SK-N-MC (cell line): ENCODE measurements around the gene EPB41.
A peak's percentile ranks its signal among the peaks of the same experiment; 100 is the strongest.
"Not testable (repeated sequence)": the region's sequence is repeated elsewhere in the genome, so short reads cannot be mapped to it uniquely, and the experiment has no call there.

ENCODE experiments used
- DNase-seq: peaks from one replicate; pipeline ENCODE4 v3.0.0-alpha.2; 2011; ENCODE audit warnings: low read depth, low spot score
- H3K27ac ChIP-seq: fragments of 200-600 bp; sonication (generic); 2 replicates; pipeline ENCODE4 v1.5.1; 2016; ENCODE audit warnings: mixed run types
- H3K36me3 ChIP-seq: fragments of 200-600 bp; sonication (generic); 2 replicates; pipeline ENCODE4 v1.6.1; 2017; ENCODE audit warnings: antibody characterized with exemption, low read length, mixed read lengths; ENCODE audit not compliant: insufficient read depth
- H3K4me3 ChIP-seq: fragments of 200-600 bp; sonication (generic); 2 replicates; pipeline ENCODE4 v1.5.1; 2016
- H3K9ac ChIP-seq: fragments of 200-600 bp; sonication (generic); 2 replicates; pipeline ENCODE4 v1.8.0; 2017; ENCODE audit warnings: mixed run types, mixed read lengths; ENCODE audit not compliant: insufficient read length
- H3K9me3 ChIP-seq: fragments of 200-600 bp; sonication (generic); 2 replicates; pipeline ENCODE4 v1.6.1; 2017; ENCODE audit warnings: low read depth, mild to moderate bottlenecking, antibody characterized with exemption, low read length, moderate library complexity, mixed read lengths
- EZH2 ChIP-seq: fragments of 200-600 bp; sonication (generic); IDR thresholded peaks from one replicate; pipeline ENCODE4 v1.6.1; 2017; ENCODE audit warnings: antibody characterized with exemption
- FOXP2 ChIP-seq: optimal IDR thresholded peaks from 2 replicates; pipeline ENCODE3; 2011; ENCODE audit warnings: mild to moderate bottlenecking, moderate library complexity; ENCODE audit not compliant: insufficient read depth; ENCODE audit errors: extremely low read length, control extremely low read depth
- POLR2AphosphoS5 ChIP-seq: IDR thresholded peaks from 2 replicates; pipeline ENCODE4 v1.6.1; 2012; ENCODE audit warnings: mild to moderate bottlenecking, low read depth, low read length, borderline replicate concordance

The EPB41 gene

DNA sequence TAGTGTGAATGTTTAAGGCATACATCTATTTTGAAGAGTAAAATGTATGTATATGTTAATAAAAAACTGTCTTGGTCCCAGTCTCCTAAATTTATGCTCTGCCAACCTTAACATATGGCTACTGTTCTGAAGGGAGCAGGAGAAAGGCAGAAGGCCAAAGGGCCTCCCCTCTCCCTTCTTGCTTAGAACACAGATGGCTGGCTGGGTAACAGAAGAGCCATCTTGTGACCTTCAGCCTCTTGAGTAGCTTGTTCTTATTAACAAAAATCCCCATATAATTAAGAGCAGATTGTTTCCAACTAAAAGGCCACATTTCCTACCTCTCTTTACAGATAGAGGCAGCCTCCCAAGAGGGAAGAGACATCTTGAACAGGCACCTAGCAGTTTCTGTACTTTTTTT lies 36.1 kb downstream of the EPB41 start:
- TF ChIP-seq POLR2AphosphoS5 (no peak), EZH2 (no peak), FOXP2 (no peak)
- Histone ChIP-seq H3K4me3 (no peak overlapping the region), H3K9me3 (no peaks in the 10 kb centered on the region), H3K36me3 (no peaks in the 10 kb centered on the region), H3K9ac (peak overlapping the region; percentile 25), H3K27ac (peak overlapping the region; percentile 49)
- DNase-seq, result no peak

DNA sequence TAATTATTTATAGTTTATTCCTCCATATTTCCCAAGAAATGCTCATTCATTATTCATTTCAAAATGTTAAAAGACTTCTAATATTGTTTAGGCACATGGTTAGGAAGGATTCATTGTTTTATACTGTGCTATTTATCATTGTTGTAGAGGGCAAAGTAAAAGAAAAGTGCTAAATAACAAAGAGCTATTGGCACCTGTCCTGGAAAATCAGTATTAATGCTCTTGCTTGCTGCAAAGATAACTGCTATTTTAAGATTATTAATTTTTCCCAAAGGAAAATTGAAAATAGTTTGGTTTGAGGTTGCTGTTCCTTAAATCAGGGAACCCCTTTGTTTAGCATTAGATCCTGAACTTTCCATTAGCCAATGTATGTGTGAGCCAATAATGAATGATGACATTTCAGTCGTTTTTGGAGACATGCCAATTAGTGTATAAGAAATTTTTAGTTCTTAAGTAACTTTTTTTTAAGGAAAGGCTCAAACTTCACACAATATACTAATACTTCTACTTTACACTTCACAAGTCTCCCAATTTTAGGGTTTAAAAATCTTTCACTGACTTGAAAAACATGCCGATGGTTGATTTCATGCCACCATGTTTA lies 39.9 kb downstream of the EPB41 start:
- H3K27ac ChIP-seq, result peak overlapping the region; percentile 10; the same call in 1 of the 2 replicates
- TF ChIP-seq FOXP2 (no peak), EZH2 (no peak), POLR2AphosphoS5 (no peak)
- H3K9ac ChIP-seq, result no peak overlapping the region
- H3K4me3 ChIP-seq, result no peak overlapping the region
- no peaks in the 10 kb centered on the region for H3K36me3 ChIP-seq
- no peaks in the 10 kb centered on the region for H3K9me3 ChIP-seq
- no peak for DNase-seq

DNA sequence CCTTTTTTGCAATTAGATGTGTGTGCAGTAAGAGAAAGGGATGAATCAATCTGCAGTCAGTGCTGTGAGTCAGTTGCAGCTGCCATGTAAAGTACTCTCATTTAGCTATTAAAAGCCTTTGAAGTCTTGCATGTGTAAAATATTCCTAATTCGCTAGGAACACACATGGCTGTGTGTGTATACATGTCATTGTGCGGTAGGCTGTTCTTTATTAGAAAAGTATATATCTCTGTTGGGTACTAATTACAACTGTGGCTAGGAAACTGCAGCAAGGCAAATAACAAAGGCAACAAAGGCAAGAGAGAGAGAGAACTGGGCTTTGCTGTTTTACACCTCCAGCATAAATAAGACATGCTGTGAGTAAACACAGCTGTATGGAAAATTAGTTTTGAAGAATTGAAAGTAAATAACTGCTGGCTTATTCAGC lies 41.7 kb downstream of the EPB41 start:
- H3K9ac ChIP-seq, result no peak overlapping the region
- no peak for DNase-seq
- no peak overlapping the region for H3K4me3 ChIP-seq
- TF ChIP-seq EZH2 (no peak), POLR2AphosphoS5 (no peak), FOXP2 (no peak)
- H3K36me3 ChIP-seq, result no peaks in the 10 kb centered on the region
- peak overlapping the region; percentile 10; the same call in 1 of the 2 replicates for H3K27ac ChIP-seq
- no peaks in the 10 kb centered on the region for H3K9me3 ChIP-seq

GRCh38 chr1:28962114-28962831 lies 47.9 kb downstream of the EPB41 start:
- DNase-seq, H3K27ac ChIP-seq, H3K4me3 ChIP-seq, H3K36me3 ChIP-seq, H3K9ac ChIP-seq, H3K9me3 ChIP-seq: not testable (repeated sequence)

- Histone ChIP-seq H3K9ac (no peak overlapping the region), H3K9me3 (no peaks in the 10 kb centered on the region), H3K27ac (peak overlapping the region; percentile 73), H3K36me3 (no peaks in the 10 kb centered on the region), H3K4me3 (no peak overlapping the region)
- DNase-seq, result no peak
- TF ChIP-seq FOXP2 (no peak), POLR2AphosphoS5 (no peak), EZH2 (no peak)
These were observed 51.0 kb downstream of the EPB41 start for GRCh38 chr1:28965271-28965870.

GRCh38 chr1:28966617-28967016 lies 52.2 kb downstream of the EPB41 start:
- peak overlapping the region; percentile 58; the same call in 1 of the 2 replicates for H3K27ac ChIP-seq
- no peaks in the 10 kb centered on the region for H3K9me3 ChIP-seq
- H3K9ac ChIP-seq, result no peak overlapping the region
- H3K36me3 ChIP-seq, result peaks cover 3% of the 10 kb centered on the region; the same call in 1 of the 2 replicates
- H3K4me3 ChIP-seq, result no peak overlapping the region
- DNase-seq, result no peak
- TF ChIP-seq EZH2 (no peak), FOXP2 (no peak)

DNA sequence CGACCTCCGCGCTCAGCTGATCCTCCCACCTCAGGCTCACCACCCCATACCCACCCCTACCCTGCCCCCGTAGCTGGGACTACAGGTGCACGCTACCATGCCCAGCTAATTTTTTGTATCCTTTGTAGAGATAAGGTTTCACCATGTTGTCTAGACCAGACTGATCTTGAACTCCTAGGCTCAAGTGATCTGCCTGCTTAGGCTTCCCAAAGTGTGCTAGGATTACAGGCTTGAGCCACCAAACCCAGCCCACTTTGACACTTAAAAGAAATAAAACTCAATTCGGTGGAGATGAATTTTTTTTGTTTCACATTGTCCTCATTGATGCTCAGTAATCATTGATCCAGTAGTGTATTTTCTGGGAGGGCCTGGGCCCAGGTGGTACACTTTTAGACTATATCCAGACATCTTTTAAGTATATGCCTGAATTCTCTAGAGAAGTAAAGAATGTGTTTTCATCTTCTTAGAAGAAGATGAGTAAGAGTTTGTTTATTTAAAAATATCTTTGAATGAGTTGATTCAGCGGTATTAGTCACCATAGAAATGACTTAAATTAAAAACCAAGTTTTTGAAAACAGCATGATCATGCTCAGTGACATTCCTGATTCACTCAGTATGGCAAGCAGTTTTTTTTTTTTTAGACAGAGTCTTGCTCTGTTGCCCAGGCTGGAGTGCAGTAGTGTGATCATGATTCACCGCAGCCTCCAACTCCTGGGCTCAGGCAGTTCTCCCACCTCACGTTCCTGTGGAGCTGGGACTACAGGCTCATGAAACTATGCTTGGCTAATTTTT lies 57.8 kb downstream of the EPB41 start:
- no peak for DNase-seq
- Histone ChIP-seq H3K27ac (peak overlapping the region; percentile 97), H3K9me3 (no peaks in the 10 kb centered on the region), H3K4me3 (no peak overlapping the region), H3K9ac (peak overlapping the region; percentile 25), H3K36me3 (peaks cover 9% of the 10 kb centered on the region; the same call in 1 of the 2 replicates)
- TF ChIP-seq EZH2 (no peak), FOXP2 (no peak), POLR2AphosphoS5 (no peak)

GRCh38 chr1:28973596-28974421 lies 59.4 kb downstream of the EPB41 start:
- Histone ChIP-seq H3K9ac (peak overlapping the region; percentile 63), H3K27ac (peak overlapping the region; percentile 97), H3K36me3 (peaks cover 12% of the 10 kb centered on the region; the same call in 1 of the 2 replicates), H3K4me3 (peak overlapping the region; percentile 59), H3K9me3 (no peaks in the 10 kb centered on the region)
- DNase-seq, result peak; percentile 52
- TF ChIP-seq POLR2AphosphoS5 (no peak), FOXP2 (no peak), EZH2 (no peak)
